Pancreas (tissue), 10 donors: ENCODE data around the gene HOMER1. TPM values are rescaled to one million over a fixed set of nuclear protein-coding genes. Genes with fewer than 3 reads are reported as not detected.

Experiments used
- ATAC-seq, 4 donors: fragments of 200-7000 bp; cut with Tn5 transposase; one replicate each; pipeline versions ENCODE4 v1.8.0 to v1.9.1; 2020; ENCODE audit warnings: mild to moderate bottlenecking in 4 of 4, moderate library complexity in 4 of 4
- DNase-seq, 6 donors: peaks; one replicate each; pipeline ENCODE4 v3.0.0-alpha.2; 2020
- FAIRE-seq: peaks from 2 replicates; lab custom pipeline; 2012; peaks lifted over from hg19 to GRCh38; lab: Jason Lieb, UNC
- H3K27ac ChIP-seq, 4 donors: fragments of 200-600 bp; sonication (generic); 1 replicate in 3 of 4; 2 replicates in 1 of 4; pipeline versions ENCODE4 v1.5.0 to v1.8.0; 2020
- H3K27me3 ChIP-seq, 4 donors: fragments of 200-600 bp; one replicate each; pipeline ENCODE4 v1.8.0; 2021
- H3K36me3 ChIP-seq, 3 donors: fragments of 200-600 bp; sonication (generic) in 1 of 3; one replicate each; pipeline versions ENCODE4 v1.5.0 to v1.8.0; 2020 to 2021
- H3K4me1 ChIP-seq, 3 donors: fragments of 200-600 bp; one replicate each; pipeline ENCODE4 v1.8.0; 2021
- H3K4me3 ChIP-seq, 4 donors: fragments of 200-600 bp; sonication (generic) in 2 of 4; one replicate each; pipeline versions ENCODE4 v1.5.0 to v1.8.0; 2020 to 2021
- H3K9me3 ChIP-seq, 4 donors: fragments of 200-600 bp; one replicate each; pipeline ENCODE4 v1.8.0; 2021
- WGBS, 2 donors: extraction: QIAGEN DNeasy Blood & Tissue Kit; methylation state at CpG; one replicate each; pipeline ENCODE4 v1.1.7; 2013; 5-methylcytosine and 5-hydroxymethylcytosine counted together
- intact Hi-C, 3 donors: fragments of 100-400 bp; cut with DNase I; formaldehyde crosslinking; loops; one replicate each; pipeline versions ENCODE4 v1.11.1 to v1.14.2; 2022
- polyA plus RNA-seq, 2 donors: library from polyadenylated mRNA; stranded (reverse); fragments of 200-250 nt; gene quantifications; one replicate each; pipeline ENCODE4 v1.2.3, GENCODE V29; 2013
- total RNA-seq, 6 donors: library from RNA; stranded (reverse); fragmentation: NEBNext Ultra II Directional in 4 of 6; extraction: Animal tissue kit (Norgen Biotek cat#: 25700) in 4 of 6; gene quantifications; one replicate each; pipeline versions ENCODE4 v1.2.1 to v1.2.4, GENCODE V29; 2021 to 2023
- TF ChIP-seq, protein P1 (sequence below), 4 donors: fragments of 200-600 bp; sonication (generic) in 3 of 4; IDR thresholded peaks; one replicate each; pipeline versions ENCODE4 v1.5.0 to v1.8.0; 2021; ENCODE audit warnings: antibody characterized with exemption in 4 of 4
- donor health status: healthy with polysubstance abuse.
- donor health status: DM: no; HTN: no; CAD: no; lungs with moderate emphysema.
- donor health status: DM: no; HTN: no; CAD: no.
- donor health status: control.
- donor health status: control.
- donor health status: Bipolar disorder and iron deficiency.
- donor health status: DM: yes; HTN: yes; CAD: no.
- donor health status: DM: no; HTN: no; CAD: no.
- donor health status: DM: no; HTN: no; CAD: no.
- donor health status: DM: yes; HTN: yes; CAD: no.

HOMER1 gene, protein sequence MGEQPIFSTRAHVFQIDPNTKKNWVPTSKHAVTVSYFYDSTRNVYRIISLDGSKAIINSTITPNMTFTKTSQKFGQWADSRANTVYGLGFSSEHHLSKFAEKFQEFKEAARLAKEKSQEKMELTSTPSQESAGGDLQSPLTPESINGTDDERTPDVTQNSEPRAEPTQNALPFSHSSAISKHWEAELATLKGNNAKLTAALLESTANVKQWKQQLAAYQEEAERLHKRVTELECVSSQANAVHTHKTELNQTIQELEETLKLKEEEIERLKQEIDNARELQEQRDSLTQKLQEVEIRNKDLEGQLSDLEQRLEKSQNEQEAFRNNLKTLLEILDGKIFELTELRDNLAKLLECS
- 1 to 10 TPM in 4 of 6 donors, under 1 TPM in 2; 0.56 to 3.6 (median 1.5) TPM for total RNA-seq
- 1 to 10 TPM in 1 of 2 donors, under 1 TPM in 1; 0.61 to 1.5 TPM for polyA plus RNA-seq

GRCh38 chr5:79513704-79514390 is at the start of gene HOMER1:
Gene HOMER1 (minus strand): TSS chr5:79514134. CDS start chr5:79512774, 1,360 bp downstream.
- no peaks in the 10 kb centered on the region for H3K9me3 ChIP-seq
- intact Hi-C loops = no loop called here
- H3K27me3 ChIP-seq = no peaks in the 10 kb centered on the region
- no peaks in the 10 kb centered on the region for H3K36me3 ChIP-seq
- TF ChIP-seq, protein P1, sequence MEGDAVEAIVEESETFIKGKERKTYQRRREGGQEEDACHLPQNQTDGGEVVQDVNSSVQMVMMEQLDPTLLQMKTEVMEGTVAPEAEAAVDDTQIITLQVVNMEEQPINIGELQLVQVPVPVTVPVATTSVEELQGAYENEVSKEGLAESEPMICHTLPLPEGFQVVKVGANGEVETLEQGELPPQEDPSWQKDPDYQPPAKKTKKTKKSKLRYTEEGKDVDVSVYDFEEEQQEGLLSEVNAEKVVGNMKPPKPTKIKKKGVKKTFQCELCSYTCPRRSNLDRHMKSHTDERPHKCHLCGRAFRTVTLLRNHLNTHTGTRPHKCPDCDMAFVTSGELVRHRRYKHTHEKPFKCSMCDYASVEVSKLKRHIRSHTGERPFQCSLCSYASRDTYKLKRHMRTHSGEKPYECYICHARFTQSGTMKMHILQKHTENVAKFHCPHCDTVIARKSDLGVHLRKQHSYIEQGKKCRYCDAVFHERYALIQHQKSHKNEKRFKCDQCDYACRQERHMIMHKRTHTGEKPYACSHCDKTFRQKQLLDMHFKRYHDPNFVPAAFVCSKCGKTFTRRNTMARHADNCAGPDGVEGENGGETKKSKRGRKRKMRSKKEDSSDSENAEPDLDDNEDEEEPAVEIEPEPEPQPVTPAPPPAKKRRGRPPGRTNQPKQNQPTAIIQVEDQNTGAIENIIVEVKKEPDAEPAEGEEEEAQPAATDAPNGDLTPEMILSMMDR (IDR thresholded peaks at IDR 0.05) = no peak
- peak within 1 kb of the TSS; percentile 69 to 91 (median 80) for H3K4me3 ChIP-seq
- 0 to 1% methylated on average over 45 to 85 of the region's 85 CpGs for WGBS, 2 donors
- DNase-seq = peak; percentile 80 to 90 (median 81)
- no peak for FAIRE-seq
- H3K27ac ChIP-seq = peak within 1 kb of the TSS; percentile 90 to 98 (median 96)
- ATAC-seq = peak; percentile 83 to 93 (median 88)
- H3K4me1 ChIP-seq = peaks cover 0 to 10% (median 0%) of the 10 kb centered on the region in 3 donors

DNA sequence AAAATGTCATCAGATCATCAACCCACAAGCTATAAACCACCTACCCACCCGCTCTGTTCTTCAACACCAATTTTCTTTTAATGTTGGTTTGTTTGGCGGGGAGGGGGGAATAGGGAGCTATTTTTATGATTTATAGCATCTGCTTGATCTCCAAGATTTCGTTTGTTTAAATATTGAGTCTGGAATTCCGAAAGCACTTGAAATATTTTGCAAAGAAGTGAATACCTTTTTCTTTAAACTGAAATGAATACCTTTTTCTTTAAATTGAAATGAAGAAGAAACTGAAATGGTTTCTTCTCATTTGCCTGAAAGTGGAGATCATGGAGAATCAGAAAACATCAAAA is 49.3 kb upstream of the HOMER1 start:
- no peak for ATAC-seq
- TF ChIP-seq, protein P1 (IDR thresholded peaks at IDR 0.05) = no peak

DNA sequence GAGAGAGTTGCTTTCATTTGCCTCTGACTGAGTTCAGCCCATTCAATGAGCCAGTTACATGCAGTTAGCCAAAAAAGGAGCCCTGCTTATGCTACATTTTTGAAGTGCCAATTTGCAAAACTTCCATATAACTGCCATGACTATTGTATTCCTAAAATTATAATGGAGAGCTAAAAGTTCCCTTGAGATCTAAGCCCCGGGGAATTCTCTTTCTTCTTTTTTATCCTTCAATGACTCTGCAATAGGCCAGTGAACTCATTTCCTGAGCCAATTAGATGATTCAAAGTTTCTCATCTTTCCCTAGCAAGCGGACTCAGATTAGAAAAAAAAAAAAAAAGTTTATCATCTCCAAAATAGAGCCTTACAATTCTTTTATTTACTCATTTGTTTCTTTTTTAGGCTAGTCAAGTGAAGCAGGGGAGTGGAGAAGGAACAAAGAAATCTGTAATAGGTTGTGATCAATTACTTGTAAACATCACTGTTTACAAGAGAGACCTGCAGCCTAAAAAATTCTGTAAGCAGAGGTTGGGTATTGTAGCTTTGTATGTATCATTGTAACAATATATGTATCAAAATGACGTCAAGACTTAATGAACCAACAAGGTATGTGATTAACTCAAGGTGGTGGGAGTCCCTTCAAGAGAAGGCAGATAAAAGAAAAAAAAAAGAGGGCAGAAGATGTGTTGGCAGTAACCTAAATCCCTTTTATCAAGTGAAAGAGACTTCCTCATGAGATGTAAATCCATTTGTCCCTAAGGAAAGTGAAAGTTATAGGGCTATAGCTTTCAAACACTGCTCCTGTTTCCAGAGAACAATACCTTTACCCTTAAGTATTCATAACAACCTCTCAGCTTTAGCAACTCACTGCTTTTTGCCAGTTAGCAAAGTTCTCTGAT is 48.7 kb upstream of the HOMER1 start:
- no peak for FAIRE-seq

More for the DNA sequence above, 49.3 kb upstream of the HOMER1 start:
- Histone ChIP-seq H3K4me3 (no peak overlapping the region), H3K27ac (no peak overlapping the region), H3K9me3 (no peaks in the 10 kb centered on the region), H3K36me3 (no peaks in the 10 kb centered on the region), H3K27me3 (no peaks in the 10 kb centered on the region), H3K4me1 (no peaks in the 10 kb centered on the region)
- FAIRE-seq (no peak), DNase-seq (no peak)
- intact Hi-C loops = loop anchor here in 1 of 3 donors (5.0 kb wide), 1 partner anchor 294 kb away; no protein-coding TSS in a partner anchor
- 65% methylated on average over 4 of the region's 4 CpGs for WGBS, 2 donors

DNA sequence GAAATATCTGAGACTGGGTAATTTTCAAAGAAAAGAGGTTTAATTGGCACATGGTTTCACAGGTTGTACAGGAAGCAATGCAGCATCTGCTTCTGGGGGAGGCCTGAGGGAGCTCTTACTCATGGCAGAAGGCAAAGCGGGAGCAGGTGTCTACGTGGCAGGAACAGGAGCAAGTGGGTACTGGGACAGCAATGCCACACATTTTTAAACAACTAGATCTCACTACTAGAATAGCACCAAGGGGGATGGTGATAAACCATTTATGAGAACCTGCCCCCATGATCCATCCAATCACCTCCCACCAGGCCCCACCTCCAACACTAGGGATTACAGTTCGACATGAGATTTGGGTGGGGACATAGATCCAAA is 47.6 kb upstream of the HOMER1 start:
- FAIRE-seq (no peak), DNase-seq (no peak), ATAC-seq (no peak)
- Histone ChIP-seq H3K27me3 (no peaks in the 10 kb centered on the region), H3K36me3 (no peaks in the 10 kb centered on the region), H3K4me1 (no peaks in the 10 kb centered on the region), H3K9me3 (no peaks in the 10 kb centered on the region), H3K4me3 (no peak overlapping the region), H3K27ac (no peak overlapping the region)
- intact Hi-C loops = loop anchor here in 1 of 3 donors (5.0 kb wide), 1 partner anchor 296 kb away; no protein-coding TSS in a partner anchor
- 81 to 85% methylated on average over 3 of the region's 3 CpGs for whole genome bisulfite sequencing, 2 donors
- TF ChIP-seq, protein P1 (IDR thresholded peaks at IDR 0.05) = no peak

More for the DNA sequence above, 48.7 kb upstream of the HOMER1 start:
- H3K4me3 ChIP-seq = no peak overlapping the region
- H3K27me3 ChIP-seq = no peaks in the 10 kb centered on the region
- intact Hi-C loops = loop anchor here in 1 of 3 donors (5.0 kb wide), 1 partner anchor 295 kb away; no protein-coding TSS in a partner anchor
- TF ChIP-seq, protein P1 (IDR thresholded peaks at IDR 0.05) = no peak
- ATAC-seq (no peak), DNase-seq (no peak)
- 77% methylated on average over 3 of the region's 3 CpGs for WGBS, 2 donors
- no peaks in the 10 kb centered on the region for H3K9me3 ChIP-seq
- H3K27ac ChIP-seq = no peak overlapping the region
- no peaks in the 10 kb centered on the region for H3K4me1 ChIP-seq
- H3K36me3 ChIP-seq = no peaks in the 10 kb centered on the region
